A549 (cell line): ENCODE measurements around the gene CALN1.

Experiments used
- CTCF ChIP-seq: fragments of >200 bp; sonication (Bioruptor Twin); formaldehyde crosslinking; IDR thresholded peaks from 3 replicates; pipeline ENCODE4 v1.5.1; 2016
- HDAC2 ChIP-seq: fragments of 200-600 bp; sonication (generic); IDR thresholded peaks from 2 replicates; pipeline ENCODE4 v1.6.1; 2016
- RARB ChIP-seq: fragments of 250-450 bp; sonication (Bioruptor Pico); IDR thresholded peaks from 2 replicates; pipeline ENCODE4 v1.8.0; 2021; ENCODE audit warnings: mild to moderate bottlenecking, moderate library complexity
- ZC3H11A ChIP-seq: fragments of 450-650 bp; IDR thresholded peaks from 2 replicates; pipeline ENCODE4 v1.6.1; 2014; ENCODE audit warnings: antibody characterized with exemption, mild to moderate bottlenecking

GRCh38 chr7:72109566-72109965, 302.6 kb downstream of the CALN1 start:
- TF ChIP-seq ZC3H11A = no peak
- no peak for TF ChIP-seq CTCF
- TF ChIP-seq HDAC2 = no peak
- TF ChIP-seq RARB (CRISPR knock-in tag) = no peak
